CD14-positive monocyte (primary cell): ENCODE data around the gene PCDHB6. TPM values are rescaled to one million over a fixed set of nuclear protein-coding genes. Genes with fewer than 3 reads are reported as not detected.
A peak's percentile ranks its signal among the peaks of the same experiment; 100 is the strongest.
"Not testable (repeated sequence)": the region's sequence is repeated elsewhere in the genome, so short reads cannot be mapped to it uniquely, and the experiment has no call there.

Experiments used
- DNase-seq, 3 donors: peaks; one replicate each; pipeline ENCODE4 v3.0.0-alpha.2; 2011 to 2022
- H2AFZ ChIP-seq: 2 replicates; pipeline ENCODE4 v1.6.0; 2012; ENCODE audit warnings: mild to moderate bottlenecking, low read depth, low read length, inconsistent platforms; ENCODE audit not compliant: insufficient read depth, poor library complexity, severe bottlenecking
- H3K27ac ChIP-seq, 2 donors: 1 replicate in 1 of 2; 2 replicates in 1 of 2; pipeline ENCODE4 v1.5.1; 2012 to 2013; ENCODE audit warnings: low read length in 2 of 2, control low read depth in 1 of 2, inconsistent platforms in 1 of 2, low read depth in 1 of 2, mild to moderate bottlenecking in 1 of 2
- H3K27me3 ChIP-seq, 2 donors: one replicate each; pipeline versions ENCODE4 v1.6.0 to v1.6.1; 2011 to 2013; ENCODE audit warnings: low read length in 2 of 2; ENCODE audit not compliant: control insufficient read depth in 2 of 2, insufficient read depth in 2 of 2
- H3K36me3 ChIP-seq, 2 donors: replicated peaks in 1 of 2; 1 replicate in 1 of 2; 2 replicates in 1 of 2; pipeline versions ENCODE4 v1.5.1 to v1.6.1; 2012 to 2013; ENCODE audit warnings: low read length in 2 of 2, control low read depth in 1 of 2, inconsistent platforms in 1 of 2, mild to moderate bottlenecking in 1 of 2; ENCODE audit not compliant: insufficient read depth in 2 of 2, control insufficient read depth in 1 of 2
- H3K4me1 ChIP-seq, 2 donors: 1 replicate in 1 of 2; 2 replicates in 1 of 2; pipeline versions ENCODE4 v1.5.1 to v1.6.1; 2012 to 2013; ENCODE audit warnings: low read length in 2 of 2, control low read depth in 1 of 2, inconsistent platforms in 1 of 2, mild to moderate bottlenecking in 1 of 2, moderate library complexity in 1 of 2; ENCODE audit not compliant: insufficient read depth in 2 of 2, control insufficient read depth in 1 of 2
- H3K4me2 ChIP-seq: replicated peaks from 2 replicates; pipeline ENCODE3; 2012; ENCODE audit warnings: low read length, moderate library complexity, mild to moderate bottlenecking; ENCODE audit not compliant: poor library complexity, severe bottlenecking; ENCODE audit errors: extremely low read depth
- H3K4me3 ChIP-seq, 3 experiments: fragments of 200-600 bp in 1 of 3; sonication (generic) in 1 of 3; replicated peaks in 1 of 3; 1 replicate in 2 of 3; 2 replicates in 1 of 3; pipeline ENCODE4 v1.5.1; 2011 to 2013; ENCODE audit warnings: low read length in 3 of 3, mild to moderate bottlenecking in 3 of 3, control low read depth in 2 of 3, low read depth in 2 of 3, inconsistent platforms in 1 of 3, moderate library complexity in 1 of 3
- H3K79me2 ChIP-seq: 2 replicates; pipeline ENCODE4 v1.6.0; 2012; ENCODE audit warnings: mild to moderate bottlenecking, control low read depth, inconsistent platforms, low read length, moderate library complexity; ENCODE audit not compliant: insufficient read depth
- H3K9ac ChIP-seq: 2 replicates; pipeline ENCODE4 v1.6.0; 2017; ENCODE audit warnings: low read length, mild to moderate bottlenecking; ENCODE audit not compliant: insufficient read depth, poor library complexity, severe bottlenecking
- H3K9me3 ChIP-seq, 2 donors: replicated peaks in 1 of 2; 1 replicate in 1 of 2; 2 replicates in 1 of 2; pipeline versions ENCODE4 v1.5.1 to v1.6.1; 2012 to 2013; ENCODE audit warnings: low read length in 2 of 2, control low read depth in 1 of 2; ENCODE audit not compliant: control insufficient read depth in 1 of 2, insufficient read depth in 1 of 2
- H4K20me1 ChIP-seq: 2 replicates; pipeline ENCODE4 v1.6.0; 2012; ENCODE audit warnings: mild to moderate bottlenecking, low read length, control low read depth, moderate library complexity; ENCODE audit not compliant: insufficient read depth
- H3K27ac Mint-ChIP-seq, 7 donors: one replicate each; pipeline ENCODE4 v1.8.0; 2020; ENCODE audit warnings: mild to moderate bottlenecking in 7 of 7, mixed read lengths in 7 of 7, moderate library complexity in 6 of 7, inconsistent platforms in 2 of 7
- H3K27me3 Mint-ChIP-seq, 3 donors: one replicate each; pipeline ENCODE4 v1.8.0; 2021 to 2022; ENCODE audit warnings: low read depth in 3 of 3, mild to moderate bottlenecking in 3 of 3, mixed read lengths in 3 of 3, moderate library complexity in 3 of 3, inconsistent platforms in 1 of 3
- H3K36me3 Mint-ChIP-seq, 2 donors: one replicate each; pipeline ENCODE4 v1.8.0; 2020; ENCODE audit warnings: mixed read lengths in 2 of 2, inconsistent platforms in 1 of 2, mild to moderate bottlenecking in 1 of 2
- H3K4me1 Mint-ChIP-seq: one replicate; pipeline ENCODE4 v1.8.0; 2020; ENCODE audit warnings: mild to moderate bottlenecking, mixed read lengths
- H3K4me3 Mint-ChIP-seq, 2 donors: one replicate each; pipeline ENCODE4 v1.8.0; 2020; ENCODE audit warnings: mild to moderate bottlenecking in 2 of 2, mixed read lengths in 2 of 2, moderate library complexity in 1 of 2
- H3K9me3 Mint-ChIP-seq, 7 donors: one replicate each; pipeline ENCODE4 v1.8.0; 2020 to 2022; ENCODE audit warnings: mixed read lengths in 7 of 7, mild to moderate bottlenecking in 6 of 7, moderate library complexity in 6 of 7, inconsistent platforms in 2 of 7
- CTCF ChIP-seq: fragments of 200-600 bp; IDR thresholded peaks from one replicate; pipeline ENCODE4 v1.8.0; 2022; ENCODE audit warnings: antibody characterized with exemption, mild to moderate bottlenecking
- WGBS: methylation state at CpG from one replicate; pipeline ENCODE4 v1.1.5; 2013; ENCODE audit warnings: missing lambda C conversion rate; ENCODE audit not compliant: insufficient coverage; 5-methylcytosine and 5-hydroxymethylcytosine counted together
- intact Hi-C, 2 donors: fragments of 100-400 bp; cut with micrococcal nuclease; formaldehyde crosslinking; loops; one replicate each; pipeline versions ENCODE4 v1.15.0 to v1.15.1; 2023
- polyA plus RNA-seq, 3 donors: library from polyadenylated mRNA; depleted of rRNA in 1 of 3; unstranded in 2 of 3; stranded (reverse) in 1 of 3; fragments of 300-500 nt in 2 of 3; fragments of >200 nt in 1 of 3; fragmentation: Illumina TruSeq in 2 of 3; gene quantifications; 1 replicate in 2 of 3; 2 replicates in 1 of 3; pipeline ENCODE4 v1.2.3, GENCODE V29; 2012 to 2021

PCDHB6 gene
- polyA plus RNA-seq, 3 donors = not detected

GRCh38 chr5:141152096-141152495, 2.2 kb downstream of the PCDHB6 start:
- H3K4me3 ChIP-seq, DNase-seq, H3K4me1 Mint-ChIP-seq, H3K36me3 ChIP-seq, H3K4me1 ChIP-seq, H3K4me3 Mint-ChIP-seq, H2AFZ ChIP-seq, H3K27ac Mint-ChIP-seq, H3K36me3 Mint-ChIP-seq, intact Hi-C loops, H3K9ac ChIP-seq, H3K27me3 ChIP-seq, H3K4me2 ChIP-seq, H3K79me2 ChIP-seq, H4K20me1 ChIP-seq, H3K27ac ChIP-seq: not testable (repeated sequence)
- peaks cover 36 to 59% (median 50%) of the 10 kb centered on the region in 7 donors for H3K9me3 Mint-ChIP-seq
- peaks cover 4 to 27% (median 22%) of the 10 kb centered on the region in 3 donors for H3K27me3 Mint-ChIP-seq
- peaks cover 47 to 58% of the 10 kb centered on the region in 2 donors for H3K9me3 ChIP-seq
- WGBS = 32% methylated on average over 27 of the region's 36 CpGs

GRCh38 chr5:141155540-141156374, 5.9 kb downstream of the PCDHB6 start:
- H3K4me2 ChIP-seq = no peak overlapping the region
- no peak overlapping the region for H3K9ac ChIP-seq
- no peaks in the 10 kb centered on the region for H3K4me1 Mint-ChIP-seq
- no peak overlapping the region for H3K27ac ChIP-seq
- H4K20me1 ChIP-seq = no peaks in the 10 kb centered on the region
- no peak overlapping the region for H3K27ac Mint-ChIP-seq
- no peaks in the 10 kb centered on the region for H3K36me3 Mint-ChIP-seq
- no peaks in the 10 kb centered on the region for H3K79me2 ChIP-seq
- peaks cover 4 to 30% (median 25%) of the 10 kb centered on the region in 3 donors for H3K27me3 Mint-ChIP-seq
- no peak for TF ChIP-seq CTCF
- H3K4me3 ChIP-seq = no peak overlapping the region
- peaks cover 43 to 67% (median 51%) of the 10 kb centered on the region in 7 donors for H3K9me3 Mint-ChIP-seq
- peak overlapping the region in 1 of 2 donors; percentile 58 for H3K4me3 Mint-ChIP-seq
- H3K27me3 ChIP-seq = peaks cover 0 to 9% of the 10 kb centered on the region in 2 donors
- H3K36me3 ChIP-seq = no peaks in the 10 kb centered on the region
- DNase-seq = no peak
- peaks cover 48 to 54% of the 10 kb centered on the region in 2 donors for H3K9me3 ChIP-seq
- H2AFZ ChIP-seq = no peak overlapping the region
- 35% methylated on average over 9 of the region's 21 CpGs for WGBS
- no peaks in the 10 kb centered on the region for H3K4me1 ChIP-seq
- intact Hi-C loops = no loop called here

GRCh38 chr5:141157356-141157755, 7.5 kb downstream of the PCDHB6 start:
- H3K4me1 ChIP-seq, intact Hi-C loops, H3K4me3 Mint-ChIP-seq, H3K27ac ChIP-seq, H3K4me3 ChIP-seq, H3K9ac ChIP-seq, H3K4me2 ChIP-seq, H3K27ac Mint-ChIP-seq, H4K20me1 ChIP-seq, H3K36me3 ChIP-seq, H3K27me3 ChIP-seq, H3K79me2 ChIP-seq, H3K4me1 Mint-ChIP-seq, DNase-seq, H2AFZ ChIP-seq, H3K36me3 Mint-ChIP-seq: not testable (repeated sequence)
- peaks cover 35 to 40% of the 10 kb centered on the region in 2 donors for H3K9me3 ChIP-seq
- 37% methylated on average over 27 of the region's 38 CpGs for WGBS
- peaks cover 30 to 53% (median 36%) of the 10 kb centered on the region in 7 donors for H3K9me3 Mint-ChIP-seq
- peaks cover 2 to 20% (median 19%) of the 10 kb centered on the region in 3 donors for H3K27me3 Mint-ChIP-seq

- H4K20me1 ChIP-seq, H3K27ac Mint-ChIP-seq, H3K4me1 ChIP-seq, H3K36me3 Mint-ChIP-seq, DNase-seq, H3K4me3 ChIP-seq, H2AFZ ChIP-seq, H3K4me2 ChIP-seq, H3K79me2 ChIP-seq, H3K36me3 ChIP-seq, H3K4me1 Mint-ChIP-seq, H3K27me3 ChIP-seq, H3K27ac ChIP-seq, intact Hi-C loops, H3K9ac ChIP-seq: not testable (repeated sequence)
- peaks cover 2 to 19% (median 18%) of the 10 kb centered on the region in 3 donors for H3K27me3 Mint-ChIP-seq
- peaks cover 30 to 53% (median 34%) of the 10 kb centered on the region in 7 donors for H3K9me3 Mint-ChIP-seq
- WGBS = 39% methylated on average over 20 of the region's 28 CpGs
- H3K9me3 ChIP-seq = peaks cover 34 to 38% of the 10 kb centered on the region in 2 donors
- peak overlapping the region in 1 of 2 donors; percentile 15 for H3K4me3 Mint-ChIP-seq
Measured at GRCh38 chr5:141157901-141158300, 8.0 kb downstream of the PCDHB6 start.
